MM.1S (cell line): ENCODE measurements around the gene ADCY9.

Source experiments
- EZH2 ChIP-seq: fragments of 300-600 bp; sonication (generic); optimal IDR thresholded peaks from 2 replicates; pipeline ENCODE3; 2017; ENCODE audit warnings: low read depth, mild to moderate bottlenecking, antibody characterized with exemption, low read length, mixed read lengths
- EZH2phosphoT487 ChIP-seq: fragments of 300-600 bp; sonication (generic); IDR thresholded peaks from 2 replicates; pipeline ENCODE4 v1.6.1; 2018; ENCODE audit warnings: antibody characterized with exemption, low read length
- TF ChIP-seq, protein P1 (sequence below): fragments of 300-600 bp; sonication (generic); IDR thresholded peaks from 2 replicates; pipeline ENCODE4 v1.5.1; 2016; ENCODE audit warnings: antibody characterized with exemption, low read length, mixed read lengths

DNA sequence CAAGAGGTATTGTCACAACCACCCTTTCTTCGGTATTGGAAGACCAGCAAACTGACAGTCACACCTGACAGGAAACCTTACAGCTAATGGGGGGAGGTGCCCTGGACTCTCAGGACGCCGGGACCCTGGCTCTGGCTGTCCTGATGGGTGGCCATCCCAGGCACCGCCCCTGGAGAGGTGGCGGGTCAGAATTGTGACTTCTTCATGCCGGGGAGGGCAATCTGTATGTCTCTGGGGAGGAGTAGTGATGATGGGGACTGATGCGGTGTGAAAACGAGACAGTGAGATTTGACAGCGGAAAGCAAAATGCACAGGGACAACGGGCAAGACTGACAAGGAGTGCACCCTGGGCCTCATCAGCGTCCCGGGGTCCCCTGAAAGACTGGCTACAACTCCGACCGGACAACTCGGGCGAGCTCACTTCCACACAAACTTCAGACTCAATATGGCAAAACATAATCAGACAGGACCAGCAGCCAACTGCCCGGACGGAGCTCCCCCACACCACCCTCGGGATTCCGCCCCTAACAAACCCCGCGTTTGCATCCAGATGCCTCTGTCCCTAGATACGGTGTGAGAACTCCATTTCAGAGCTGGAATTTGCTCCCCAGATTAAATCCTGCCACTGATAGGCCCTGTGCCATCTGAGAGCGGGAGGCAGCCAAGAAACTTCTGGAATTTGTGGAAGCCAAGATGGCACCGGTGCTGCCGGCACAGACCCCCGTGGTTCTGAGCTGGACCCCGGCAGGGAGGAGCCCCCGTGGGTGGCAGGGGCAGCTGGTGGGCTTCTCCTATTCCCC, 152.2 kb downstream of the ADCY9 start:
- TF ChIP-seq EZH2phosphoT487: no peak
- TF ChIP-seq EZH2: no peak
- TF ChIP-seq, protein P1, sequence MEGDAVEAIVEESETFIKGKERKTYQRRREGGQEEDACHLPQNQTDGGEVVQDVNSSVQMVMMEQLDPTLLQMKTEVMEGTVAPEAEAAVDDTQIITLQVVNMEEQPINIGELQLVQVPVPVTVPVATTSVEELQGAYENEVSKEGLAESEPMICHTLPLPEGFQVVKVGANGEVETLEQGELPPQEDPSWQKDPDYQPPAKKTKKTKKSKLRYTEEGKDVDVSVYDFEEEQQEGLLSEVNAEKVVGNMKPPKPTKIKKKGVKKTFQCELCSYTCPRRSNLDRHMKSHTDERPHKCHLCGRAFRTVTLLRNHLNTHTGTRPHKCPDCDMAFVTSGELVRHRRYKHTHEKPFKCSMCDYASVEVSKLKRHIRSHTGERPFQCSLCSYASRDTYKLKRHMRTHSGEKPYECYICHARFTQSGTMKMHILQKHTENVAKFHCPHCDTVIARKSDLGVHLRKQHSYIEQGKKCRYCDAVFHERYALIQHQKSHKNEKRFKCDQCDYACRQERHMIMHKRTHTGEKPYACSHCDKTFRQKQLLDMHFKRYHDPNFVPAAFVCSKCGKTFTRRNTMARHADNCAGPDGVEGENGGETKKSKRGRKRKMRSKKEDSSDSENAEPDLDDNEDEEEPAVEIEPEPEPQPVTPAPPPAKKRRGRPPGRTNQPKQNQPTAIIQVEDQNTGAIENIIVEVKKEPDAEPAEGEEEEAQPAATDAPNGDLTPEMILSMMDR: no peak
